ENCODE data around the gene TTC24.

- TF ChIP-seq FOSL2 (IDR thresholded peaks at IDR 0.05; ENCODE audit: borderline replicate concordance, low read depth), result no peak
- TF ChIP-seq CTCF (IDR thresholded peaks at IDR 0.05), result no peak
- TF ChIP-seq, protein P1, sequence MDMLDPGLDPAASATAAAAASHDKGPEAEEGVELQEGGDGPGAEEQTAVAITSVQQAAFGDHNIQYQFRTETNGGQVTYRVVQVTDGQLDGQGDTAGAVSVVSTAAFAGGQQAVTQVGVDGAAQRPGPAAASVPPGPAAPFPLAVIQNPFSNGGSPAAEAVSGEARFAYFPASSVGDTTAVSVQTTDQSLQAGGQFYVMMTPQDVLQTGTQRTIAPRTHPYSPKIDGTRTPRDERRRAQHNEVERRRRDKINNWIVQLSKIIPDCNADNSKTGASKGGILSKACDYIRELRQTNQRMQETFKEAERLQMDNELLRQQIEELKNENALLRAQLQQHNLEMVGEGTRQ (IDR thresholded peaks at IDR 0.05; ENCODE audit: borderline replicate concordance, low read depth, low read length), result no peak
- TF ChIP-seq TEAD4 (IDR thresholded peaks at IDR 0.05; ENCODE audit: borderline replicate concordance, insufficient read depth), result no peak
- TF ChIP-seq RFX5 (IDR thresholded peaks at IDR 0.05; ENCODE audit: low read length), result no peak
- no peak for TF ChIP-seq USF1 (IDR thresholded peaks at IDR 0.05; ENCODE audit: borderline replicate concordance, low read depth)
- TF ChIP-seq RCOR1 (IDR thresholded peaks at IDR 0.05; ENCODE audit: low read length), result no peak
These were observed 29.7 kb upstream of the TTC24 start for GRCh38 chr1:156549831-156550230.

All from SK-N-SH (cell line).